ENCODE results near the gene HRC. TPM values are rescaled to one million over a fixed set of nuclear protein-coding genes. Genes with fewer than 3 reads are reported as not detected.

HRC gene
- total and polyA plus RNA-seq, 4 experiments from 2014 or later, result not detected

DNA sequence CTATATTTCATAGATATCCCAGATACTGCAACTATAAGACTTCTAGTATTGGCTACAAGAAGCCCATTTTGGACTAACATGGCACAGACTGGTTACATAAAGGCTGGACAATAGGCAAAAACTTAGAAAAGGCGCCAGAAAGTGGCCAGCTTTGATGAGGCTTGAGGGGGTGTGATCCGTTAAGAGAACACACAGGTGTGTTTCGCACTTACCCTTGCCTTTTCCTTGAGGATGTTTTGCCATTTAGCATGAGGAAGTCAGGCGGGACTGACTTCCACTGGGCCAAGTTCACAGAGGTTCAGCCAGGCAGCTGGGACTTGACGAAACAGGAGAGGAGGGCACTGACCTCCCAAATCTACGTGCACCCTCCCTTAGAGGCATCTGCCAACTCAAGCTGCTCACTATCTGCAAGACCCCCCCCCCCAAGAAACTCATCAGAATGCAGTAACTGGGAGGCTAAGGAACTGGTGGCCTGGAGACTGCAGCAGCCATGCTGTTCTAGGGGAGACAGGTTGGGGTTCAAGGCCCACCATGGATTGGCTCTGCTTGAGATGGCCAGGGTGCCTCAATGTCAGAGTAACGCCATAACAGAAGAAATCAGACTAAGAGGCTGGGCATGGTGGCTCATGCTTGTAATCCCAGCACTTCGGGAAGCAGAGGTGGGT, 45.5 kb downstream of the HRC start:
- H3K9me3 Mint-ChIP-seq, result no peaks in the 10 kb centered on the region
- DNase-seq, result peak in 1 of 5 donors; percentile 2
- Histone ChIP-seq H3K27ac (ENCODE audit: low read depth, low read length) (no peak overlapping the region), H3K4me1 (ENCODE audit: insufficient read depth, low read length) (peaks cover 6% of the 10 kb centered on the region), H3K36me3 (ENCODE audit: insufficient read depth, low read length) (peaks cover 23% of the 10 kb centered on the region), H3K9me3 (ENCODE audit: control insufficient read depth in 1 of 2, low read length in 2 of 2) (no peaks in the 10 kb centered on the region), H3K4me3 (ENCODE audit: low read length in 2 of 2) (no peak overlapping the region), H3K27me3 (ENCODE audit: insufficient read depth, low read length) (no peaks in the 10 kb centered on the region)
- POLR2A ChIA-PET (ENCODE audit: partially characterized antibody), result no interaction called here
- intact Hi-C loops (cut with micrococcal nuclease), result no loop called here
- peaks cover 9 to 22% (median 11%) of the 10 kb centered on the region in 4 donors for H3K4me1 Mint-ChIP-seq
- H3K4me3 Mint-ChIP-seq, result no peak overlapping the region
- no peaks in the 10 kb centered on the region for H3K27me3 Mint-ChIP-seq
- H3K36me3 Mint-ChIP-seq, result peaks cover 35 to 40% of the 10 kb centered on the region in 2 donors
- CTCF ChIA-PET (ENCODE audit: partially characterized antibody), result interaction anchor here (1.3 kb wide), 1 partner anchor 11 kb away, joined by 3 read pairs; no protein-coding TSS in a partner anchor
- H3K27ac Mint-ChIP-seq, result peak overlapping the region in 1 of 7 donors; percentile 40

DNA sequence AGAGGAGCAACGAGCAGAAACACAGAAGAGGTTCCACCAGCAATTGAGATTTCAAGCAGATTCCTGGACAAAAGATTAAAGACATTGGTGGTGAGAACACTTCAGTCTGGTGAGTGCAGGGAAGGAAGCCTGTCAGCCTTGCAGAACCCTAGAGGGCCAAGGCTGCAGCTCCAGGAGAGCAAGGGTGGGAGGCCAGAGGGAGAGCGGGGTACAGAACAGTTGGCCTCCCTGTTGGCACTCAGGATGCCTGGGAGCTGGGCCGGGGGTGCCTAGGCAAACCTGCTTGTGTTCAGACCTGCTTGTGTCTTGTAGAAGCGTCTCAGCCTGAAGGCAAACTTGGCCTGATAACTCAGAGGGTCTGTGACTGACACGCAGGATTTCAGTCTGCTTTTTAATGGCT, 46.1 kb downstream of the HRC start:
- H3K27me3 Mint-ChIP-seq, result no peaks in the 10 kb centered on the region
- H3K36me3 Mint-ChIP-seq, result peaks cover 35 to 43% of the 10 kb centered on the region in 2 donors
- H3K4me1 Mint-ChIP-seq, result peaks cover 8 to 21% (median 11%) of the 10 kb centered on the region in 4 donors
- Histone ChIP-seq H3K36me3 (ENCODE audit: insufficient read depth, low read length) (peaks cover 30% of the 10 kb centered on the region), H3K4me3 (ENCODE audit: low read length in 2 of 2) (no peak overlapping the region), H3K9me3 (ENCODE audit: control insufficient read depth in 1 of 2, low read length in 2 of 2) (no peaks in the 10 kb centered on the region), H3K27ac (ENCODE audit: low read depth, low read length) (no peak overlapping the region), H3K27me3 (ENCODE audit: insufficient read depth, low read length) (no peaks in the 10 kb centered on the region), H3K4me1 (ENCODE audit: insufficient read depth, low read length) (peaks cover 5% of the 10 kb centered on the region)
- no peaks in the 10 kb centered on the region for H3K9me3 Mint-ChIP-seq
- ChIA-PET CTCF (ENCODE audit: partially characterized antibody) (interaction anchor here (1.1 to 1.3 kb wide), 2 partner anchors 10 to 11 kb away, joined by 3 read pairs; no protein-coding TSS in a partner anchor), POLR2A (ENCODE audit: partially characterized antibody) (no interaction called here)
- intact Hi-C loops (cut with micrococcal nuclease), result no loop called here
- H3K27ac Mint-ChIP-seq, result peak overlapping the region in 3 of 7 donors; percentile 1 to 40 (median 11)
- H3K4me3 Mint-ChIP-seq, result no peak overlapping the region
- DNase-seq, result peak in 1 of 5 donors; percentile 27

DNA sequence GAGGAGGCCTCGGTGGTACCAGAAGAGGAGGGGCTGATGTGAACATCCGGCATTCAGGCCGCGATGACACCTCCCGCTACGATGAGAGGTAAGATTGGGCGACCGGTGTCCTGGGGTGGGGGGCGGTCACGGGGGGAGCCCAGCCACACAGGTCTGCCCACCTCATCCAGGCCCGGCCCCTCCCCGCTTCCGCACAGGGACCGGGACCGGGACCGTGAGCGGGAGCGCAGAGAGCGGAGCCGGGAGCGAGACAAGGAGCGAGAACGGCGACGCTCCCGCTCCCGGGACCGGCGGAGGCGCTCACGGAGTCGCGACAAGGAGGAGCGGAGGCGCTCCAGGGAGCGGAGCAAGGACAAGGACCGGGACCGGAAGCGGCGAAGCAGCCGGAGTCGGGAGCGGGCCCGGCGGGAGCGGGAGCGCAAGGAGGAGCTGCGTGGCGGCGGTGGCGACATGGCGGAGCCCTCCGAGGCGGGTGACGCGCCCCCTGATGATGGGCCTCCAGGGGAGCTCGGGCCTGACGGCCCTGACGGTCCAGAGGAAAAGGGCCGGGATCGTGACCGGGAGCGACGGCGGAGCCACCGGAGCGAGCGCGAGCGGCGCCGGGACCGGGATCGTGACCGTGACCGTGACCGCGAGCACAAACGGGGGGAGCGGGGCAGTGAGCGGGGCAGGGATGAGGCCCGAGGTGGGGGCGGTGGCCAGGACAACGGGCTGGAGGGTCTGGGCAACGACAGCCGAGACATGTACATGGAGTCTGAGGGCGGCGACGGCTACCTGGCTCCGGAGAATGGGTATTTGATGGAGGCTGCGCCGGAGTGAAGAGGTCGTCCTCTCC, 47.4 kb downstream of the HRC start:
- peaks cover 35 to 41% of the 10 kb centered on the region in 2 donors for H3K36me3 Mint-ChIP-seq
- no peaks in the 10 kb centered on the region for H3K9me3 ChIP-seq (ENCODE audit: control insufficient read depth in 1 of 2, low read length in 2 of 2)
- H3K4me3 ChIP-seq (ENCODE audit: low read length in 2 of 2), result no peak overlapping the region
- DNase-seq, result peak in 1 of 5 donors; percentile 24
- no peak overlapping the region for H3K4me3 Mint-ChIP-seq
- H3K27ac ChIP-seq (ENCODE audit: low read depth, low read length), result no peak overlapping the region
- ChIA-PET POLR2A (ENCODE audit: partially characterized antibody) (no interaction called here), CTCF (ENCODE audit: partially characterized antibody) (interaction anchor here (1.1 kb wide), 1 partner anchor 10 kb away, joined by 3 read pairs; no protein-coding TSS in a partner anchor)
- H3K4me1 Mint-ChIP-seq, result peaks cover 0 to 11% (median 3%) of the 10 kb centered on the region in 4 donors
- peak overlapping the region in 1 of 7 donors; percentile 46 for H3K27ac Mint-ChIP-seq
- no peaks in the 10 kb centered on the region for H3K27me3 Mint-ChIP-seq
- H3K36me3 ChIP-seq (ENCODE audit: insufficient read depth, low read length), result peaks cover 41% of the 10 kb centered on the region
- no peaks in the 10 kb centered on the region for H3K4me1 ChIP-seq (ENCODE audit: insufficient read depth, low read length)
- H3K27me3 ChIP-seq (ENCODE audit: insufficient read depth, low read length), result no peaks in the 10 kb centered on the region
- intact Hi-C loops (cut with micrococcal nuclease), result no loop called here
- no peaks in the 10 kb centered on the region for H3K9me3 Mint-ChIP-seq

GRCh38 chr19:49106648-49107135, 48.5 kb downstream of the HRC start:
- Histone ChIP-seq H3K9me3 (ENCODE audit: control insufficient read depth in 1 of 2, low read length in 2 of 2) (no peaks in the 10 kb centered on the region), H3K36me3 (ENCODE audit: insufficient read depth, low read length) (peaks cover 50% of the 10 kb centered on the region), H3K27me3 (ENCODE audit: insufficient read depth, low read length) (no peaks in the 10 kb centered on the region), H3K27ac (ENCODE audit: low read depth, low read length) (no peak overlapping the region), H3K4me1 (ENCODE audit: insufficient read depth, low read length) (no peaks in the 10 kb centered on the region), H3K4me3 (ENCODE audit: low read length in 2 of 2) (no peak overlapping the region)
- intact Hi-C loops (cut with micrococcal nuclease), result loop anchor here (1.0 kb wide), 1 partner anchor 8 kb away; the partner anchor contains the start of gene LIN7B
- Mint-ChIP-seq H3K36me3 (peaks cover 35 to 48% of the 10 kb centered on the region in 2 donors), H3K9me3 (no peaks in the 10 kb centered on the region), H3K4me1 (peaks cover 0 to 11% (median 3%) of the 10 kb centered on the region in 4 donors), H3K27me3 (no peaks in the 10 kb centered on the region), H3K27ac (peak overlapping the region in 3 of 7 donors; percentile 15 to 74 (median 64)), H3K4me3 (peak overlapping the region in 1 of 8 donors; percentile 4)
- ChIA-PET CTCF (ENCODE audit: partially characterized antibody) (interaction anchor here (0.8 to 2.5 kb wide), 14 partner anchors 9 to 114 kb away, joined by 3 to 19 read pairs (median 4); partner anchors contain the start of genes GYS1, NTF4 and RUVBL2), POLR2A (ENCODE audit: partially characterized antibody) (no interaction called here)
- peak; percentile 55 to 59 (median 57) for DNase-seq

- Histone ChIP-seq H3K27ac (ENCODE audit: low read depth, low read length) (no peak overlapping the region), H3K9me3 (ENCODE audit: control insufficient read depth in 1 of 2, low read length in 2 of 2) (no peaks in the 10 kb centered on the region), H3K27me3 (ENCODE audit: insufficient read depth, low read length) (no peaks in the 10 kb centered on the region), H3K4me1 (ENCODE audit: insufficient read depth, low read length) (no peaks in the 10 kb centered on the region), H3K4me3 (ENCODE audit: low read length in 2 of 2) (no peak overlapping the region), H3K36me3 (ENCODE audit: insufficient read depth, low read length) (peaks cover 68% of the 10 kb centered on the region)
- Mint-ChIP-seq H3K27ac (no peak overlapping the region), H3K9me3 (no peaks in the 10 kb centered on the region), H3K4me3 (no peak overlapping the region), H3K36me3 (peaks cover 46 to 64% of the 10 kb centered on the region in 2 donors), H3K4me1 (peaks cover 0 to 7% (median 4%) of the 10 kb centered on the region in 4 donors), H3K27me3 (no peaks in the 10 kb centered on the region)
- ChIA-PET CTCF (ENCODE audit: partially characterized antibody) (interaction anchor here (1.6 to 2.5 kb wide), 5 partner anchors 9 to 309 kb away, joined by 3 to 20 read pairs (median 11); partner anchors contain the start of genes GYS1, LIN7B and RUVBL2), POLR2A (ENCODE audit: partially characterized antibody) (no interaction called here)
- DNase-seq, result peak in 1 of 5 donors; percentile 29
- intact Hi-C loops (cut with micrococcal nuclease), result no loop called here
Observed at GRCh38 chr19:49104229-49104864, 50.8 kb downstream of the HRC start.

GRCh38 chr19:49103331-49104085, 51.7 kb downstream of the HRC start:
- Mint-ChIP-seq H3K4me3 (no peak overlapping the region), H3K36me3 (peaks cover 39 to 63% of the 10 kb centered on the region in 2 donors), H3K4me1 (peaks cover 0 to 7% (median 5%) of the 10 kb centered on the region in 4 donors), H3K27ac (no peak overlapping the region), H3K9me3 (no peaks in the 10 kb centered on the region), H3K27me3 (no peaks in the 10 kb centered on the region)
- ChIA-PET CTCF (ENCODE audit: partially characterized antibody) (no interaction called here), POLR2A (ENCODE audit: partially characterized antibody) (no interaction called here)
- Histone ChIP-seq H3K4me1 (ENCODE audit: insufficient read depth, low read length) (no peaks in the 10 kb centered on the region), H3K27ac (ENCODE audit: low read depth, low read length) (no peak overlapping the region), H3K4me3 (ENCODE audit: low read length in 2 of 2) (no peak overlapping the region), H3K36me3 (ENCODE audit: insufficient read depth, low read length) (peaks cover 76% of the 10 kb centered on the region), H3K9me3 (ENCODE audit: control insufficient read depth in 1 of 2, low read length in 2 of 2) (no peaks in the 10 kb centered on the region), H3K27me3 (ENCODE audit: insufficient read depth, low read length) (no peaks in the 10 kb centered on the region)
- DNase-seq, result peak in 1 of 5 donors; percentile 7
- intact Hi-C loops (cut with micrococcal nuclease), result no loop called here
